HEK293 (cell line): Measurements from ENCODE around the gene FBXW5.
A peak's percentile ranks its signal among the peaks of the same experiment; 100 is the strongest.

Experiments used
- CTCF ChIA-PET: fragments of 350-600 bp; formaldehyde crosslinking; extraction: SDS; loops from one replicate; lab custom pipeline; 2021; ENCODE audit warnings: antibody characterized with exemption; lab: Yijun Ruan, JAX
- POLR2A ChIA-PET: fragments of 300-600 bp; formaldehyde crosslinking; extraction: SDS; loops from one replicate; lab custom pipeline; 2020; ENCODE audit warnings: antibody characterized with exemption, inconsistent platforms; lab: Yijun Ruan, JAX
- H3K27ac ChIP-seq: fragments of 200-500 bp; sonication (Bioruptor generic); 2 replicates; pipeline ENCODE4 v1.5.1; 2014; ENCODE audit warnings: low read depth, low read length, control low read depth, inconsistent platforms; ENCODE audit errors: extremely low read depth
- H3K36me3 ChIP-seq, 2 experiments: fragments of 200-500 bp in 1 of 2; sonication (Bioruptor generic) in 1 of 2; 1 replicate in 1 of 2; 2 replicates in 1 of 2; pipeline ENCODE4 v1.5.1; 2014 to 2017; ENCODE audit warnings: inconsistent platforms in 2 of 2, low read length in 2 of 2; ENCODE audit not compliant: control insufficient read depth in 2 of 2, insufficient read depth in 1 of 2
- H3K4me1 ChIP-seq: fragments of 200-500 bp; sonication (Bioruptor generic); 2 replicates; pipeline ENCODE4 v1.5.1; 2014; ENCODE audit warnings: mild to moderate bottlenecking, low read length, inconsistent platforms; ENCODE audit not compliant: control insufficient read depth, insufficient read depth
- H3K4me3 ChIP-seq: 2 replicates; pipeline ENCODE4 v1.5.1; 2011; ENCODE audit warnings: low read depth, mild to moderate bottlenecking, control low read depth, low read length, moderate library complexity
- H3K9me3 ChIP-seq: fragments of 200-500 bp; sonication (Bioruptor generic); 2 replicates; pipeline ENCODE4 v1.5.1; 2014; ENCODE audit warnings: low read depth, low read length, inconsistent platforms; ENCODE audit not compliant: control insufficient read depth, insufficient read depth
- EGR2 ChIP-seq: fragments of 450-650 bp; formaldehyde crosslinking; IDR thresholded peaks from 2 replicates; pipeline ENCODE4 v1.5.1; 2016; ENCODE audit warnings: low read depth, missing biosample characterization, missing genetic modification characterization
- GLIS1 ChIP-seq: fragments of 450-650 bp; formaldehyde crosslinking; IDR thresholded peaks from 2 replicates; pipeline ENCODE4 v1.5.1; 2016; ENCODE audit warnings: missing biosample characterization, missing genetic modification characterization
- GLIS2 ChIP-seq: fragments of 450-650 bp; formaldehyde crosslinking; IDR thresholded peaks from 2 replicates; pipeline ENCODE4 v1.5.1; 2016; ENCODE audit warnings: missing biosample characterization, missing genetic modification characterization
- HOXD13 ChIP-seq: sonication (generic); formaldehyde crosslinking; IDR thresholded peaks from 2 replicates; pipeline ENCODE4 v1.8.0; 2022; ENCODE audit warnings: missing genetic modification reagents, borderline replicate concordance
- INSM2 ChIP-seq: fragments of 450-650 bp; formaldehyde crosslinking; IDR thresholded peaks from 2 replicates; pipeline ENCODE4 v1.5.1; 2016; ENCODE audit warnings: missing biosample characterization, missing genetic modification characterization
- KLF17 ChIP-seq: fragments of 450-650 bp; formaldehyde crosslinking; IDR thresholded peaks from 2 replicates; pipeline ENCODE4 v1.5.1; 2016; ENCODE audit warnings: missing biosample characterization, missing genetic modification characterization
- KLF7 ChIP-seq: fragments of 450-650 bp; formaldehyde crosslinking; IDR thresholded peaks from 2 replicates; pipeline ENCODE4 v1.5.1; 2016; ENCODE audit warnings: missing biosample characterization, missing genetic modification characterization, borderline replicate concordance
- PATZ1 ChIP-seq: fragments of 450-650 bp; formaldehyde crosslinking; IDR thresholded peaks from 2 replicates; pipeline ENCODE4 v1.5.1; 2016; ENCODE audit warnings: missing biosample characterization, missing genetic modification characterization
- SCRT2 ChIP-seq: fragments of 450-650 bp; formaldehyde crosslinking; IDR thresholded peaks from 2 replicates; pipeline ENCODE4 v1.5.1; 2016; ENCODE audit warnings: missing biosample characterization, missing genetic modification characterization
- SP2 ChIP-seq: fragments of 450-650 bp; formaldehyde crosslinking; IDR thresholded peaks from 2 replicates; pipeline ENCODE4 v1.5.1; 2016; ENCODE audit warnings: missing biosample characterization, missing genetic modification characterization
- ZFP3 ChIP-seq: fragments of 450-650 bp; formaldehyde crosslinking; IDR thresholded peaks from 2 replicates; pipeline ENCODE4 v1.5.1; 2016; ENCODE audit warnings: low read depth, missing biosample characterization, missing genetic modification characterization
- ZFP37 ChIP-seq: fragments of 450-650 bp; formaldehyde crosslinking; IDR thresholded peaks from 2 replicates; pipeline ENCODE4 v1.5.1; 2016; ENCODE audit warnings: missing biosample characterization, missing genetic modification characterization
- ZFP69B ChIP-seq: fragments of 450-650 bp; formaldehyde crosslinking; IDR thresholded peaks from 2 replicates; pipeline ENCODE4 v1.5.1; 2016; ENCODE audit warnings: missing biosample characterization, missing genetic modification characterization
- ZNF112 ChIP-seq: fragments of 450-650 bp; formaldehyde crosslinking; IDR thresholded peaks from 2 replicates; pipeline ENCODE4 v1.5.0; 2017; ENCODE audit warnings: missing biosample characterization, missing genetic modification characterization
- ZNF148 ChIP-seq: fragments of 450-650 bp; formaldehyde crosslinking; IDR thresholded peaks from 2 replicates; pipeline ENCODE4 v1.5.0; 2017; ENCODE audit warnings: missing biosample characterization, missing genetic modification characterization, borderline replicate concordance
- ZNF184 ChIP-seq: fragments of 450-650 bp; IDR thresholded peaks from 2 replicates; pipeline ENCODE4 v1.5.1; 2018; ENCODE audit warnings: missing biosample characterization, mild to moderate bottlenecking, missing genetic modification characterization
- ZNF292 ChIP-seq: fragments of 450-650 bp; formaldehyde crosslinking; IDR thresholded peaks from 2 replicates; pipeline ENCODE4 v1.5.1; 2016; ENCODE audit warnings: low read depth, missing biosample characterization, missing genetic modification characterization, borderline replicate concordance
- ZNF311 ChIP-seq: fragments of 450-650 bp; formaldehyde crosslinking; IDR thresholded peaks from 2 replicates; pipeline ENCODE4 v1.5.1; 2017; ENCODE audit warnings: missing biosample characterization, missing genetic modification characterization, borderline replicate concordance
- ZNF324 ChIP-seq: fragments of 450-650 bp; formaldehyde crosslinking; IDR thresholded peaks from 2 replicates; pipeline ENCODE4 v1.5.1; 2016; ENCODE audit warnings: missing biosample characterization, missing genetic modification characterization
- ZNF404 ChIP-seq: fragments of 450-650 bp; formaldehyde crosslinking; IDR thresholded peaks from 2 replicates; pipeline ENCODE4 v1.5.1; 2017; ENCODE audit warnings: missing biosample characterization, missing genetic modification characterization
- ZNF433 ChIP-seq: fragments of 450-650 bp; formaldehyde crosslinking; IDR thresholded peaks from 2 replicates; pipeline ENCODE4 v1.5.1; 2016; ENCODE audit warnings: missing biosample characterization, missing genetic modification characterization, low read depth
- ZNF473 ChIP-seq: fragments of 450-650 bp; formaldehyde crosslinking; IDR thresholded peaks from 2 replicates; pipeline ENCODE4 v1.5.1; 2017; ENCODE audit warnings: missing biosample characterization, missing genetic modification characterization
- ZNF514 ChIP-seq: fragments of 450-650 bp; formaldehyde crosslinking; IDR thresholded peaks from 2 replicates; pipeline ENCODE4 v1.5.1; 2016; ENCODE audit warnings: missing biosample characterization, missing genetic modification characterization
- ZNF521 ChIP-seq: fragments of 450-650 bp; formaldehyde crosslinking; IDR thresholded peaks from 2 replicates; pipeline ENCODE4 v1.5.1; 2017; ENCODE audit warnings: missing biosample characterization, mild to moderate bottlenecking, missing genetic modification characterization
- ZNF596 ChIP-seq: fragments of 450-650 bp; IDR thresholded peaks from 2 replicates; pipeline ENCODE4 v1.5.0; 2018; ENCODE audit warnings: missing biosample characterization, mild to moderate bottlenecking, missing genetic modification characterization, moderate library complexity
- ZNF621 ChIP-seq: fragments of 450-650 bp; formaldehyde crosslinking; IDR thresholded peaks from 2 replicates; pipeline ENCODE4 v1.5.1; 2017; ENCODE audit warnings: missing biosample characterization, missing genetic modification characterization
- ZNF623 ChIP-seq: fragments of 450-650 bp; formaldehyde crosslinking; IDR thresholded peaks from 2 replicates; pipeline ENCODE4 v1.5.1; 2016; ENCODE audit warnings: missing biosample characterization, missing genetic modification characterization
- ZNF677 ChIP-seq: fragments of 450-650 bp; IDR thresholded peaks from 2 replicates; pipeline ENCODE4 v1.5.0; 2018; ENCODE audit warnings: missing biosample characterization, mild to moderate bottlenecking, missing genetic modification characterization, moderate library complexity
- ZNF747 ChIP-seq: fragments of 450-650 bp; formaldehyde crosslinking; IDR thresholded peaks from 2 replicates; pipeline ENCODE4 v1.5.1; 2016; ENCODE audit warnings: missing biosample characterization, missing genetic modification characterization
- ZNF785 ChIP-seq: fragments of 450-650 bp; formaldehyde crosslinking; IDR thresholded peaks from 2 replicates; pipeline ENCODE4 v1.5.1; 2016; ENCODE audit warnings: missing biosample characterization, missing genetic modification characterization
- ZNF837 ChIP-seq: fragments of 450-650 bp; formaldehyde crosslinking; IDR thresholded peaks from 2 replicates; pipeline ENCODE4 v1.5.1; 2016; ENCODE audit warnings: missing biosample characterization, missing genetic modification characterization
- ZSCAN4 ChIP-seq: fragments of 450-650 bp; formaldehyde crosslinking; IDR thresholded peaks from 2 replicates; pipeline ENCODE4 v1.5.1; 2017; ENCODE audit warnings: missing biosample characterization, missing genetic modification characterization

The FBXW5 gene

GRCh38 chr9:136983656-136984314 lies 39.2 kb upstream of the FBXW5 start:
- POLR2A ChIA-PET: no interaction called here
- Histone ChIP-seq H3K4me3 (no peak overlapping the region), H3K4me1 (no peaks in the 10 kb centered on the region), H3K36me3 (no peaks in the 10 kb centered on the region), H3K9me3 (no peaks in the 10 kb centered on the region), H3K27ac (no peak overlapping the region)
- CTCF ChIA-PET: no interaction called here
- TF ChIP-seq ZFP37 (no peak), ZNF596 (tag by site-specific recombination) (no peak), ZNF521 (tag by site-specific recombination) (0 out of 2 replicates have a peak, but pooled peaks have one; percentile 35), ZNF473 (tag by site-specific recombination) (0 out of 2 replicates have a peak, but pooled peaks have one; percentile 54), ZNF433 (tag by site-specific recombination) (no peak), ZNF621 (tag by site-specific recombination) (no peak), ZNF292 (tag by site-specific recombination) (no peak), GLIS2 (tag by site-specific recombination) (no peak), ZNF747 (no peak), KLF17 (tag by site-specific recombination) (no peak), GLIS1 (tag by site-specific recombination) (no peak), ZNF514 (tag by site-specific recombination) (no peak), INSM2 (tag by site-specific recombination) (no peak), ZNF404 (tag by site-specific recombination) (no peak), KLF7 (tag by site-specific recombination) (no peak), SCRT2 (no peak), HOXD13 (CRISPR knock-in tag) (no peak), SP2 (no peak), EGR2 (tag by site-specific recombination) (no peak), ZNF184 (tag by site-specific recombination) (no peak), ZNF837 (tag by site-specific recombination) (no peak), ZNF148 (tag by site-specific recombination) (peak; percentile 74; the same call in 1 of the 2 replicates), ZNF623 (tag by site-specific recombination) (no peak), ZNF785 (tag by site-specific recombination) (0 out of 2 replicates have a peak, but pooled peaks have one; percentile 36), ZNF311 (peak; percentile 90; the same call in 1 of the 2 replicates), ZNF112 (tag by site-specific recombination) (no peak), ZFP69B (tag by site-specific recombination) (no peak), ZFP3 (tag by site-specific recombination) (no peak), ZNF677 (tag by site-specific recombination) (no peak), ZSCAN4 (peak; percentile 96), ZNF324 (tag by site-specific recombination) (no peak), PATZ1 (tag by site-specific recombination) (no peak)
